ENCODE data around the gene PARD3B. TPM values are rescaled to one million over a fixed set of nuclear protein-coding genes. Genes with fewer than 3 reads are reported as not detected.

The PARD3B gene
- total RNA-seq, 1 experiment from 2014 or later, result 7.6 TPM

DNA sequence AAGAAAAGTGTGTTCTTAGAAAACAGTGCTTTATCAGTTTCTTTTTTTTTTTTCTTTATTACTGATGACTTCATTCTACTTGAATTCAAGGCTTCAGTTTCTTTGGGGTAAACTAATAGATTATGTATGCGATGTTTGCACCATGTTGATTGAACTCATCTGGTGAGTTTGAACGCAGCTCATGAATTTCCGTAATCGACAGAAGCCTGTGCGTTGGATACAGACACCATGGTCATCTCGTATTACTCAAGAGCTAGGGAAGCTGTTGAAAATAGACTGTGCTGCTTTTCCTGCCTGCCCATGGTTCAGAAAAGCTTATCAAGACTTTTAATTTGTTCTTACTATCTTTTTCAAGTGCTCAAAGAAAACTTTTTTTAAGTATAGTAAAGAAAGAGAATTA lies 951.5 kb downstream of the PARD3B start:
- Histone ChIP-seq H2AFZ (no peak overlapping the region), H3K4me3 (no peak overlapping the region), H4K20me1 (ENCODE audit: insufficient read depth) (no peaks in the 10 kb centered on the region), H3K4me1 (replicated peaks; ENCODE audit: insufficient read depth) (no peaks in the 10 kb centered on the region), H3K27ac (no peak overlapping the region), H3K9me3 (ENCODE audit: insufficient read depth, low read depth) (no peaks in the 10 kb centered on the region), H3F3A (ENCODE audit: insufficient read depth, low read depth) (no peaks in the 10 kb centered on the region), H3K4me2 (no peak overlapping the region), H3K9me2 (ENCODE audit: insufficient read depth) (no peaks in the 10 kb centered on the region), H3K27me3 (ENCODE audit: insufficient read depth, low read depth) (no peaks in the 10 kb centered on the region), H3K79me2 (ENCODE audit: low read depth) (no peaks in the 10 kb centered on the region), H3K36me3 (ENCODE audit: low read depth) (no peaks in the 10 kb centered on the region)
- no TSS peak for BruUV-seq (replicated peaks)
- no peak for DNase-seq
- ChIA-PET POLR2A (ENCODE audit: unreplicated experiment) (no interaction called here), CTCF (no interaction called here)
- TF ChIP-seq, protein P1, sequence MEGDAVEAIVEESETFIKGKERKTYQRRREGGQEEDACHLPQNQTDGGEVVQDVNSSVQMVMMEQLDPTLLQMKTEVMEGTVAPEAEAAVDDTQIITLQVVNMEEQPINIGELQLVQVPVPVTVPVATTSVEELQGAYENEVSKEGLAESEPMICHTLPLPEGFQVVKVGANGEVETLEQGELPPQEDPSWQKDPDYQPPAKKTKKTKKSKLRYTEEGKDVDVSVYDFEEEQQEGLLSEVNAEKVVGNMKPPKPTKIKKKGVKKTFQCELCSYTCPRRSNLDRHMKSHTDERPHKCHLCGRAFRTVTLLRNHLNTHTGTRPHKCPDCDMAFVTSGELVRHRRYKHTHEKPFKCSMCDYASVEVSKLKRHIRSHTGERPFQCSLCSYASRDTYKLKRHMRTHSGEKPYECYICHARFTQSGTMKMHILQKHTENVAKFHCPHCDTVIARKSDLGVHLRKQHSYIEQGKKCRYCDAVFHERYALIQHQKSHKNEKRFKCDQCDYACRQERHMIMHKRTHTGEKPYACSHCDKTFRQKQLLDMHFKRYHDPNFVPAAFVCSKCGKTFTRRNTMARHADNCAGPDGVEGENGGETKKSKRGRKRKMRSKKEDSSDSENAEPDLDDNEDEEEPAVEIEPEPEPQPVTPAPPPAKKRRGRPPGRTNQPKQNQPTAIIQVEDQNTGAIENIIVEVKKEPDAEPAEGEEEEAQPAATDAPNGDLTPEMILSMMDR (conservative IDR thresholded peaks at IDR 0.05), result no peak
- TF ChIP-seq EZH2 (IDR thresholded peaks at IDR 0.05; ENCODE audit: low read depth), result no peak
- intact Hi-C loops (cut with micrococcal nuclease; ENCODE audit: unreplicated experiment), result no loop called here

DNA sequence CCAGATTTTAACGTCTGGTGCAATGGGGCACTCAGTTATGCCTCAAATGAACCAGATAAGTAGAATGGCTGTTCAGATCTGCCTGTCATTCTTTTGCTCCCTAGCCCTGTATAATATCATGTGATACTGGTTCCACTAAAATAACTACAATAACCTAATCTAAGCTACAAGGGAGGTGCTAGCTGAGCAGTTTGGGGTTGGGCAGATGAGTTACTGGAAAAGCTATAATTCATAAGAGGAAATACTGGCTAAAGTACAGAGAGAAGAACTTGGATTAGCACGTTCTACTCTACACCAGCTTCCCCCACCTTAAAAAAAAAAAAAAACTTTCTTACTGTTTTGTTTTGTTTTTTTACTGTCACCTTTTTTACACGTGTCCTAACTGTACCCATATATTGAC lies 953.7 kb downstream of the PARD3B start:
- H3K4me2 ChIP-seq, result no peak overlapping the region
- H3K27me3 ChIP-seq (ENCODE audit: insufficient read depth, low read depth), result no peaks in the 10 kb centered on the region
- H3K9me2 ChIP-seq (ENCODE audit: insufficient read depth), result no peaks in the 10 kb centered on the region
- no peaks in the 10 kb centered on the region for H3K79me2 ChIP-seq (ENCODE audit: low read depth)
- intact Hi-C loops (cut with micrococcal nuclease; ENCODE audit: unreplicated experiment), result no loop called here
- no peaks in the 10 kb centered on the region for H3K9me3 ChIP-seq (ENCODE audit: insufficient read depth, low read depth)
- no peak overlapping the region for H2AFZ ChIP-seq
- H3K27ac ChIP-seq, result no peak overlapping the region
- no TSS peak for BruUV-seq (replicated peaks)
- no peaks in the 10 kb centered on the region for H4K20me1 ChIP-seq (ENCODE audit: insufficient read depth)
- no peaks in the 10 kb centered on the region for H3K4me1 ChIP-seq (replicated peaks; ENCODE audit: insufficient read depth)
- ChIA-PET POLR2A (ENCODE audit: unreplicated experiment) (no interaction called here), CTCF (no interaction called here)
- DNase-seq, result no peak
- no peaks in the 10 kb centered on the region for H3F3A ChIP-seq (ENCODE audit: insufficient read depth, low read depth)
- no peaks in the 10 kb centered on the region for H3K36me3 ChIP-seq (ENCODE audit: low read depth)
- no peak overlapping the region for H3K4me3 ChIP-seq
- TF ChIP-seq, protein P1 (conservative IDR thresholded peaks at IDR 0.05), result no peak
- no peak for TF ChIP-seq EZH2 (IDR thresholded peaks at IDR 0.05; ENCODE audit: low read depth)

- intact Hi-C loops (cut with micrococcal nuclease; ENCODE audit: unreplicated experiment), result no loop called here
- ChIA-PET CTCF (no interaction called here), POLR2A (ENCODE audit: unreplicated experiment) (no interaction called here)
- H3K4me2 ChIP-seq, result no peak overlapping the region
- H3F3A ChIP-seq (ENCODE audit: insufficient read depth, low read depth), result no peaks in the 10 kb centered on the region
- no peak for TF ChIP-seq EZH2 (IDR thresholded peaks at IDR 0.05; ENCODE audit: low read depth)
- TF ChIP-seq, protein P1 (conservative IDR thresholded peaks at IDR 0.05), result no peak
- no peaks in the 10 kb centered on the region for H3K9me3 ChIP-seq (ENCODE audit: insufficient read depth, low read depth)
- no peak overlapping the region for H3K4me3 ChIP-seq
- no peaks in the 10 kb centered on the region for H3K27me3 ChIP-seq (ENCODE audit: insufficient read depth, low read depth)
- H4K20me1 ChIP-seq (ENCODE audit: insufficient read depth), result no peaks in the 10 kb centered on the region
- H2AFZ ChIP-seq, result no peak overlapping the region
- H3K79me2 ChIP-seq (ENCODE audit: low read depth), result no peaks in the 10 kb centered on the region
- H3K27ac ChIP-seq, result no peak overlapping the region
- DNase-seq, result no peak
- no TSS peak for BruUV-seq (replicated peaks)
- no peaks in the 10 kb centered on the region for H3K9me2 ChIP-seq (ENCODE audit: insufficient read depth)
- H3K36me3 ChIP-seq (ENCODE audit: low read depth), result no peaks in the 10 kb centered on the region
- no peaks in the 10 kb centered on the region for H3K4me1 ChIP-seq (replicated peaks; ENCODE audit: insufficient read depth)
These were observed 954.8 kb downstream of the PARD3B start for GRCh38 chr2:205500065-205500464.

Measured in PC-9 (cell line).